Measurements from ENCODE around the gene SARDH.

DNA sequence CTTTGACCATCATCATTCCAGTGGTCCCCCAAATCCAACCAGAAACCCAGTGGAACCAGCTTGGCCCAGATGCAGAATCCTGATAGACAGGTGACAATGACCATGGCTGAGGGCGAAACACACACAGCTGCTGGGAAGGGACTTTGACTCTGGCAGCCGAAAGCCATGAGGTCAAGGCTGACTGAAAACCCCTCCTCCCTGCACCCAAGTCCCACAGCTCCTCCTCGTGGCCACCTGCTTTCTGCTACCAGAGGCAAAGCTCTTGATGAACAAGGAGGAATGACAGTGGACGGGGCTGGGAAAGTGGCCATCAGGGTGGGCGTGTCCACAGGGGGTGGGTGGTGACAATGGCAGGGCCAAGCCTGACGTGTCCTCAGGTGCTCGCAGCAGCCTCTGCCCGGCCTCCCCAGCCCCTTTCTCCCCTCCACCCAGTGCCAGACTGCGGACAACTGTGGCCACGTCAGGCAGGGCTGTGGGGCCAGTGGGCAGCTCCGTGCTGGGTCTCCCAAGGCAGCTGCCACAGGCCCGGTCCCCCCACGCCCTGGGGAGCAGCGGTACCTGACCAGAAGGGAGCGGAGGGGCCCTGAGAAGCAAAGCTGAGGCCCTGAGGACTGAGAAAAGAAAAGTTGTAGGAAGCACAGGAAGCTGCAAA, 30.8 kb upstream of the SARDH start:
- TF ChIP-seq, protein P1, sequence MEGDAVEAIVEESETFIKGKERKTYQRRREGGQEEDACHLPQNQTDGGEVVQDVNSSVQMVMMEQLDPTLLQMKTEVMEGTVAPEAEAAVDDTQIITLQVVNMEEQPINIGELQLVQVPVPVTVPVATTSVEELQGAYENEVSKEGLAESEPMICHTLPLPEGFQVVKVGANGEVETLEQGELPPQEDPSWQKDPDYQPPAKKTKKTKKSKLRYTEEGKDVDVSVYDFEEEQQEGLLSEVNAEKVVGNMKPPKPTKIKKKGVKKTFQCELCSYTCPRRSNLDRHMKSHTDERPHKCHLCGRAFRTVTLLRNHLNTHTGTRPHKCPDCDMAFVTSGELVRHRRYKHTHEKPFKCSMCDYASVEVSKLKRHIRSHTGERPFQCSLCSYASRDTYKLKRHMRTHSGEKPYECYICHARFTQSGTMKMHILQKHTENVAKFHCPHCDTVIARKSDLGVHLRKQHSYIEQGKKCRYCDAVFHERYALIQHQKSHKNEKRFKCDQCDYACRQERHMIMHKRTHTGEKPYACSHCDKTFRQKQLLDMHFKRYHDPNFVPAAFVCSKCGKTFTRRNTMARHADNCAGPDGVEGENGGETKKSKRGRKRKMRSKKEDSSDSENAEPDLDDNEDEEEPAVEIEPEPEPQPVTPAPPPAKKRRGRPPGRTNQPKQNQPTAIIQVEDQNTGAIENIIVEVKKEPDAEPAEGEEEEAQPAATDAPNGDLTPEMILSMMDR (IDR thresholded peaks at IDR 0.05), result no peak
- TF ChIP-seq POLR2A (IDR thresholded peaks at IDR 0.05) (no peak), POLR2AphosphoS5 (IDR thresholded peaks at IDR 0.05) (no peak), EP300 (IDR thresholded peaks at IDR 0.05) (no peak)
